Small intestine (tissue), 7 donors: Measurements from ENCODE around the gene SENP7. TPM values are rescaled to one million over a fixed set of nuclear protein-coding genes. Genes with fewer than 3 reads are reported as not detected.
A peak's percentile ranks its signal among the peaks of the same experiment; 100 is the strongest.
"Not testable (repeated sequence)": the region's sequence is repeated elsewhere in the genome, so short reads cannot be mapped to it uniquely, and the experiment has no call there.

Source experiments
- DNase-seq, 2 donors: peaks; one replicate each; pipeline versions ENCODE4 v3.0.0 to v3.0.0-alpha.2; 2013
- FAIRE-seq: peaks from 2 replicates; lab custom pipeline; 2012; peaks lifted over from hg19 to GRCh38; lab: Jason Lieb, UNC
- H3K27ac ChIP-seq, 3 donors: one replicate each; pipeline ENCODE4 v1.5.1; 2013; ENCODE audit warnings: low read length in 2 of 3, mild to moderate bottlenecking in 2 of 3, control low read depth in 1 of 3, inconsistent platforms in 1 of 3, low read depth in 1 of 3, moderate library complexity in 1 of 3
- H3K27me3 ChIP-seq, 3 donors: one replicate each; pipeline ENCODE4 v1.6.1; 2013; ENCODE audit warnings: low read length in 3 of 3, inconsistent platforms in 1 of 3; ENCODE audit not compliant: control insufficient read depth in 3 of 3, insufficient read depth in 3 of 3
- H3K36me3 ChIP-seq, 3 donors: one replicate each; pipeline ENCODE4 v1.6.1; 2013; ENCODE audit warnings: low read length in 3 of 3, inconsistent platforms in 1 of 3, low read depth in 1 of 3, mild to moderate bottlenecking in 1 of 3, moderate library complexity in 1 of 3; ENCODE audit not compliant: control insufficient read depth in 3 of 3, insufficient read depth in 2 of 3
- H3K4me1 ChIP-seq, 3 donors: one replicate each; pipeline ENCODE4 v1.6.1; 2013; ENCODE audit warnings: low read length in 2 of 3, inconsistent platforms in 1 of 3, low read depth in 1 of 3, mild to moderate bottlenecking in 1 of 3, moderate library complexity in 1 of 3; ENCODE audit not compliant: control insufficient read depth in 3 of 3, insufficient read depth in 2 of 3
- H3K4me3 ChIP-seq, 3 donors: one replicate each; pipeline ENCODE4 v1.5.1; 2013; ENCODE audit warnings: low read length in 3 of 3, control low read depth in 1 of 3, inconsistent platforms in 1 of 3, low read depth in 1 of 3, mild to moderate bottlenecking in 1 of 3, moderate library complexity in 1 of 3
- H3K9me3 ChIP-seq, 2 donors: one replicate each; pipeline ENCODE4 v1.6.1; 2013; ENCODE audit warnings: low read depth in 1 of 2, low read length in 1 of 2; ENCODE audit not compliant: control insufficient read depth in 2 of 2, insufficient read depth in 1 of 2
- WGBS, 3 donors: extraction: QIAGEN DNeasy Blood & Tissue Kit; methylation state at CpG; one replicate each; pipeline ENCODE4 v1.1.7; 2013; 5-methylcytosine and 5-hydroxymethylcytosine counted together
- polyA plus RNA-seq, 4 donors: library from polyadenylated mRNA; stranded (reverse) in 3 of 4; unstranded in 1 of 4; fragments of 200-250 nt in 3 of 4; fragments of 120-200 nt in 1 of 4; gene quantifications; one replicate each; pipeline versions ENCODE4 v1.2.1 to v1.2.3, GENCODE V29; 2013
- donor health status: healthy with polysubstance abuse.
- donor health status: control.
- donor health status: control.
- donor health status: Bipolar disorder and iron deficiency.
- donor health status: healthy.

SENP7 gene
- polyA plus RNA-seq, 4 donors: 3.0 to 35.7 (median 4.1) TPM

GRCh38 chr3:101329016-101329673, 183.9 kb downstream of the SENP7 start:
- no peak overlapping the region for H3K4me3 ChIP-seq
- DNase-seq: no peak
- WGBS, 3 donors: 95 to 96% (median 96%) methylated on average over 7 of the region's 7 CpGs
- no peaks in the 10 kb centered on the region for H3K27me3 ChIP-seq
- H3K4me1 ChIP-seq: no peaks in the 10 kb centered on the region
- H3K36me3 ChIP-seq: peaks cover 0 to 9% (median 2%) of the 10 kb centered on the region in 3 donors
- no peak for FAIRE-seq
- H3K27ac ChIP-seq: no peak overlapping the region
- no peaks in the 10 kb centered on the region for H3K9me3 ChIP-seq

DNA sequence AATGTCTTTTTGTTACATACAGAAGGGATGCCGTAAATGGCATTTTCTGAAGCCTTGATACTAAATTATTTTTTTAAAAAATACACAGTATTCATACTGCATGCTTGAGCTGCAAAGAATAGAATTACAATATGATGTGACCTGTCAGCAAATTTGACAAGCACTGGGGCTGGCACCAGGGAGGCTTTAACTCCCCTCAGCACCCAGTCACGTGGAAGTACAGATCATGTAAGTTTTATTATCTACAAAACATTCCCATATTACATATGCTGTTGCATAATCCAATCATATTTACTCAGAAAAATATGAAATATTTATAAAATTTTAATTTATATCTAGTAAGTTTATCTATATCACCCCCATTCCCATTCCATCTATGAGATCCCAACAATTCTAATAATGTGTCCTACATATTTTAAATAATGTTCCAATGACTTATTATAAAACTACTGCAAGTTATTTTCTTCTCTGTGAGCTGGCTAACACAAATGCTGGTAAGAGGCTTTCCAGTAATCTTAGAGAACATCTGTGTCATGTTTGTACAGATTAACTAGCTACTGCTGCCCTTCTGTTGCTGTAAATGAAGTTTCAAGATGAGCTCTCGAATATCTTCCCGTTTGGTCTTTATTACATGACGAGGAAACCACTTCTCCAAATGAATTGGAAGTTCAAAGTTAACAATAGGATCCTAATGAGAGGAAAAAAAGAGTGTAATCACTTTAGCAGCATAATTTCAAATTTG, 187.4 kb downstream of the SENP7 start:
- no peaks in the 10 kb centered on the region for H3K27me3 ChIP-seq
- 81 to 92% (median 91%) methylated on average over 5 of the region's 5 CpGs for WGBS, 3 donors
- no peaks in the 10 kb centered on the region for H3K4me1 ChIP-seq
- no peak for DNase-seq
- FAIRE-seq: no peak
- H3K36me3 ChIP-seq: peaks cover 0 to 4% (median 2%) of the 10 kb centered on the region in 3 donors
- no peak overlapping the region for H3K4me3 ChIP-seq
- H3K9me3 ChIP-seq: no peaks in the 10 kb centered on the region
- H3K27ac ChIP-seq: no peak overlapping the region

DNA sequence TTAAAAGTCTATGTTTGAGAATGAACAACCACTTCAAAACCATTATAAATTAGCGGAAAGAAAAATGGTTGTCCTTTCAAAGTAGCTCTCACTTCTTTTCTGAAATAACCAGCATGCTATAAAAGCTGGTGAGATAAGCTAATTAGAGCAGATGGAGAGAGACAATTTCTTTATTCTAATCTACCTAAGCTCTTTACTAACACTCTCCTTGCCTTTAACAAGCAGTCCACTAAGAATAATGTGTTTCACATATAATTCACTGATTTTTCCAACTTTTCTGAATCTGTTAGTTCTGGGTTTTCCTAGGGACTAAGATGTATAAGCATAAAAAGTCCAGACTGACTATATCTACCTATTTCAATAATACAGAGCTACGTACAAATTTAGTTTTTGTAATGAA, 192.5 kb downstream of the SENP7 start, which contains the start of gene IMPG2:
IMPG2 (minus strand) TSS at position 101 of the 400 bp plus-strand sequence. CDS start 203 bp downstream, outside the sequence.
- 95 to 98% (median 97%) methylated on average over 2 of the region's 2 CpGs for WGBS, 3 donors
- Histone ChIP-seq H3K27me3 (no peaks in the 10 kb centered on the region), H3K9me3 (no peaks in the 10 kb centered on the region), H3K4me3 (no peak within 1 kb of the TSS), H3K4me1 (no peaks in the 10 kb centered on the region), H3K36me3 (peaks cover 0 to 2% (median 2%) of the 10 kb centered on the region in 3 donors), H3K27ac (no peak within 1 kb of the TSS)
- DNase-seq: no peak
- FAIRE-seq: no peak

- Histone ChIP-seq H3K4me1 (no peaks in the 10 kb centered on the region), H3K4me3 (no peak overlapping the region), H3K36me3 (no peaks in the 10 kb centered on the region), H3K27ac (no peak overlapping the region), H3K27me3 (no peaks in the 10 kb centered on the region), H3K9me3 (no peaks in the 10 kb centered on the region)
- FAIRE-seq (no peak), DNase-seq (peak; percentile 2 to 5)
- WGBS, 3 donors: 24 to 57% (median 46%) methylated on average over 5 of the region's 5 CpGs
Observed at GRCh38 chr3:101319531-101319930, 193.5 kb downstream of the SENP7 start.

DNA sequence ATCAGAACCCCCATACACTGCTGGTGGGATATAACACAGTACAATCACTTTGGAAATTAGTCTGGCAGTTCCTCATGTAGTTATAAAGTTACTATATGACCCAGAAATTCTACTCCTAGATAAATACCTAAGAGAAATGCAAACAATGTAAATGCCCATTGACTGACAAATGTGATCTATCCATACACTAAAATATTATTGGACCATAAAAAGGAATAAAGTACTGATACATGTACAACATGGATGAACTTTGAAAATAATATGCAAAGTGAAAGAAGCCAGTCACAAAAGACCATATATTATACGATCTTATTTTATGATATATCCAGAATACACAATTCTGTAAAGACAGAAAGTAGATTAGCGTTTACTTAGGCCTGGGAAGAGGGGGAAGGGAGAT, 200.5 kb downstream of the SENP7 start:
- Histone ChIP-seq H3K4me1 (no peaks in the 10 kb centered on the region), H3K4me3 (no peak overlapping the region), H3K9me3 (peaks cover 2 to 15% of the 10 kb centered on the region in 2 donors), H3K27me3 (no peaks in the 10 kb centered on the region), H3K27ac (no peak overlapping the region), H3K36me3 (no peaks in the 10 kb centered on the region)
- no peak for FAIRE-seq
- DNase-seq: no peak
- WGBS, 3 donors: 58 to 78% (median 66%) methylated on average over 2 of the region's 2 CpGs

GRCh38 chr3:101311676-101312075, 201.3 kb downstream of the SENP7 start:
- WGBS, 3 donors: 72 to 95% (median 89%) methylated on average over 2 of the region's 2 CpGs

DNA sequence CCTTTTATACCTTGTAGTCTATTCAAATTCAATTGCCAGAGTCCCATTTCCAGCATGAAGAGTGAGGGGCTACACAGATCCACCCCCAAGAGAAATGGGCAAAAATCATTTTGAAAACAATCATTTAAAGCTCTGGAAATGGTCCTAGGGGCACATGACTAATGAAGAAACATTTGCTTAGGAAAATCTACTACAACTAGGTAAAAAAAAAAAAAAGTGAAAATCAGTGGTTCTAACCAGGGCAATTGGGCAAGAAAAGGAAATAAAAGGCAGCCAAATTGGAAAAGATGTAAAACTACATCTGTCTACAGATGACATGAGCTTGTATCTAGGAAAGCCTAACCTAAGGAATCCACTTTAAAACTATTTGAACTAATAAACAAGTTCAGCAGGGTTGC, 202.0 kb downstream of the SENP7 start:
- no peaks in the 10 kb centered on the region for H3K36me3 ChIP-seq
- H3K27me3 ChIP-seq: no peaks in the 10 kb centered on the region
- H3K9me3 ChIP-seq: peaks cover 2 to 18% of the 10 kb centered on the region in 2 donors
- DNase-seq: no peak
- no peak for FAIRE-seq
- no peak overlapping the region for H3K27ac ChIP-seq
- no peaks in the 10 kb centered on the region for H3K4me1 ChIP-seq
- no peak overlapping the region for H3K4me3 ChIP-seq

More at GRCh38 chr3:101311676-101312075, 201.3 kb downstream of the SENP7 start:
- Histone ChIP-seq H3K27me3 (no peaks in the 10 kb centered on the region), H3K27ac (no peak overlapping the region), H3K36me3 (no peaks in the 10 kb centered on the region), H3K9me3 (peaks cover 2 to 18% of the 10 kb centered on the region in 2 donors), H3K4me3 (no peak overlapping the region), H3K4me1 (no peaks in the 10 kb centered on the region)
- no peak for DNase-seq
- FAIRE-seq: no peak

DNA sequence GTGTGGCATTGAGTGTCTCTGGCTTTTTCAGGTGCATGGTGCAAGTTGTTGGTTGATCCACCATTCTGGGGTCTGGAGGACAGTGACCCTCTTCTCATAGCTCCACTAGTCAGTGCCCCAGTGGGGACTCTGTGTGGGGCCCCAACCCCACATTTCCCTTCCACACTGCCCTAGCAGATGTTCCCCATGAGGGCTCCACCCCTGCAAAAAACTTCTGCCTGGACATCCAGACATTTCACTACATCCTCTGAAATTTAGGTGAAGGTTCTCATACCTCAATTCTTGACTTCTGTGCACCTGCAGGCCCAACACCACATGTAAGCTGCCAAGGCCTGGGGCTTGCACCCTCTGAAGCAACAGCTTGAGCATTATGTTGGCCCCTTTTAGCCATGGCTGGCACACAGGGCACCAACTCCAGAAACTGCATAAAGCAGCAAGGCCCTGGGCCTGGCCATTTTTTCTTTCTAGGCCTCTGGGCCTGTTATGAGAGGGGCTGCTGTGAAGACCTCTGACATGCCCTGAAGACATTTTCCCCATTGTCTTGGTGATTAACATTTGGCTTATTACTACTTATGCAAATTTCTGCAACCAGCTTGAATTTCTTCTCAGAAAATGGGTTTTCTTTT, 204.8 kb downstream of the SENP7 start:
- H3K4me1 ChIP-seq, H3K4me3 ChIP-seq, DNase-seq, H3K27me3 ChIP-seq, H3K27ac ChIP-seq, H3K36me3 ChIP-seq, FAIRE-seq: not testable (repeated sequence)
- H3K9me3 ChIP-seq: peaks cover 2 to 18% of the 10 kb centered on the region in 2 donors
